ENCODE measurements around the gene BDKRB2.

The BDKRB2 gene

DNA sequence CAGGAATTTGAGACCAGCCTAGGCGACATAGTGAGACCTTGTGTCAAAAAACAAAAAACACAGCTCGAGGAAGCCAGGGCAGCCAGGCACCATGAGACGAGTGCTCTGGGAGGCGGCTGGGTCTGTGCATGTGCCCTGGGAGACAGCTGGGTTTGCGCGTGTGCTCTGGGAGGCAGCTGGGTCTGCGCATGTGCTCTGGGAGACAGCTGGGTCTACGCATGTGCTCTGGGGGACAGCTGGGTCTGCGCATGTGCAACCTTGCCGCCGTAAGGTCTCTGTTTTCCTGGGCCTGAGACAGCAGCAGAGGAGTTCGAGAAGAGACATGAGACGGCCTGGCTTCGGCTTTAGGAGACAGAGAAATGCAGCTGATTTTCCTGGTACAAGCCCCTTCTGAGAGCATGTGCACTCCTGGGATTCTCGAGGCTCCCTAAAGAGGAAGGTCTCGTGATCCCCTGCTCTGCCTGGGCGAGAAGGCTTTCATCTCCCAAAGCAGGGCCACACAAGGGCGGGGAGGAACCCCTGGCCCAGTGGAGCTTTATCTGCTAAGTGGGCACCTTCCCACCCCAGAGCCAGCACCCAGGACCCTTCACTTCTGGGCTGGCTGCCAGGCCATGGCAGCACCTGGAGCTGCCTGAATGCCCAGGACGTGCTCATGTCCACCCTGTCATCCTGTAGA lies 47.8 kb downstream of the BDKRB2 start:
- DNase-seq (ENCODE audit: low spot score), result no peak

GRCh38 chr14:96252999-96253539 lies 48.4 kb downstream of the BDKRB2 start:
- DNase-seq (ENCODE audit: low spot score), result no peak

DNA sequence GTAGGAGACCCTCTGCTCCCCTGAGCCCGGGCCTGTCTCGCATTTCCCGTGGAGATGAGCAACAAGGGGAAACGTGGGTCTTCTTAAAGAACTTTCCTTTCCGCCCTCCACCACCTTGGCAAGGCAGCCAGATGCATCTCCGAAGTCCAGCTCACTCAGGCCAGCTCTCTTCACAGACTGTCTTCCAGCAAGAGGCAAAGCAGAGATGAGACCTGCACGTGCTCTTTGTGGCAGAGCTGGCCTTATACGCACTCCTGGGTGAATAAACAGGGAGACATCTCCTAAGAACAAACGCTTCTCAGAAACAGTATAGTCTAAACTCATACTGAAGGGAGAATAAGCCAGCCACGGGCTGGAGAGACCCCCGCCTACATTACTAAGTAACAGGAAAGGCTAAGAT lies 50.0 kb downstream of the BDKRB2 start:
- no peak for DNase-seq (ENCODE audit: low spot score)

GRCh38 chr14:96255501-96256366 lies 51.1 kb downstream of the BDKRB2 start, which contains the start of gene BDKRB1:
Gene BDKRB1 (plus strand): TSS chr14:96256210. CDS start chr14:96263683, 7,473 bp downstream.
- DNase-seq (ENCODE audit: low spot score), result no peak

DNA sequence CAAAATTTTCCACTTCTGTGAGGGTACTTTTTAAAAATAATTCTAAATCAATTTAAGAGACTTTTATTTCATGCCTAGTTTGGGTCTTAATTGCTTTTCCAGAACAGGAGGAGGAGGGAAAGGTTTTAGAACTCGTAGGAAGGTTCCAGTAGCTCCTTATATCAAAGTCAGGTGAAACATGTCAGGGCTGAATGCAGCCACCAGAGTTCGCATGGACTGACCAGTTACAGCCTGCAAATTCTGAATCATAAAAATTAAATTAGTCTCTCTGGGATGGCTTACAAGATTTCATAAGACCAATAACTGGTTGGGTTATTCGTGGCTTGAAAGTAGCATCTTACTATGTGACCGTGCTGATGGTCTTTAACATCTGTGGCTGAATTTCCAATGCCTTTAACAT lies 51.8 kb downstream of the BDKRB2 start:
- no peak for DNase-seq (ENCODE audit: low spot score)

GRCh38 chr14:96257056-96257455 lies 52.4 kb downstream of the BDKRB2 start:
- DNase-seq (ENCODE audit: low spot score), result no peak

DNA sequence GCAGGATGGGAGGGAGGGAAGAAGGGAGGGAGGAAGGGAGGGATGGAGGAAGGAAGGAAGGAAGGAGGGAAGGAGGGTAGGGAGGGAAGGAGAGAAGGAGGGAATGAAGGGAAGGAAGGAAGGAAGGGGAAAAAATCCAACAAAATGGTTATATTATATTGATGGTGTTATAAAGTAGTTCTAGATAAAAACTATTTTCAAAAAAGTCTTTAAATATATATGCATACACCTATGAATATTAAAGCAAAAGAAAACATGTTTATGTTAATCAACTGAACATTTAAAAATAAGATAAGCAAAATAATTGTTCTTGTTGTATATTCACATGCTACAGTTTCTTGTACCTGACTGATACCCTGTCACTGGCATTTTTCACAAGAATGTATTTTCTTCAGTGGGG lies 53.3 kb downstream of the BDKRB2 start:
- no peak for DNase-seq (ENCODE audit: low spot score)

DNA sequence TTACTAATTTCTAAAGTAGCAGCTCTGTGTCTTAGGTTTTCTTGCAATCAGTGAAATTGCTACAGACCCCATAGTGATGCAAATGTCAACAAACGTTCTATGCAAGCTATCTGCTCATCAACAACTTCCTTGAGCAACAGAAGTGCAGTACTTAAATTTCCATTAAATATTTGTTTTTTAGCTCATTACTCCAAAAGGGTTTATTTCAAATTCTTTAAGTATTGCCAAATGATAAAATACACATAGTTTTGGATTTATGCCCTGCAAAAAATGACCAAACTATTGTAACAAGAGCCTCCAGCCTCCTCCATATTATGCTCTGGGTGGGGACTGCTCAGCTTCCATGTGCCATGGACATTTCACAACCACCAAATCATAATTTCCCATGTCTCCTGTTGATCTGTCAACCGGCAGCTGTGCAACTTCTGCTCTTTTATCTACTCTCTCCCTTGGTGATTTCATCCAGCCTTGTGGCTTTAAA lies 55.7 kb downstream of the BDKRB2 start:
- DNase-seq (ENCODE audit: low spot score), result no peak

GRCh38 chr14:96261053-96261452 lies 56.4 kb downstream of the BDKRB2 start:
- no peak for DNase-seq (ENCODE audit: low spot score)

- no peak for DNase-seq (ENCODE audit: low spot score)
Observed at GRCh38 chr14:96261772-96262655, 57.4 kb downstream of the BDKRB2 start.

GRCh38 chr14:96263347-96264199 lies 58.9 kb downstream of the BDKRB2 start:
- DNase-seq (ENCODE audit: low spot score), result no peak

- no peak for DNase-seq (ENCODE audit: low spot score)
Observed at GRCh38 chr14:96264200-96264553, 59.5 kb downstream of the BDKRB2 start.

DNA sequence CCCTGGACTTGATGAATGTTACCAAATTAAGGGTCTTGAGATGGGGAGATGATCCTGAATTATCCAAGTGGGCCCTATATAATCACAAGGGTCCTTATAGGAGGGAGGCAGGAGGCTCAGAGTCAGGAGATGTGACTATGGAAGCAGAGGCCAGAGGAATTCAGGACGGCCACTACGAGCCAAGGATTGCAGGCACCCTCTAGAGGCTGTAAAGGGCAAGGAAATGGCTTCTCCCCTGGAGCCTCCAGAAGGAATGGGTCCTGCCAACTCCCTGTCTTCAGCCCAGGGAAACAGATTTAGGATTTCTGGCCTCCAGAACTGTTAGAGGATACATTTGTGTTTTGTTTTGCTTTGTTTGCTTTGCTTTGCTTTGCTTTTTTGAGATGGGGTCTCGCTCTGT lies 60.2 kb downstream of the BDKRB2 start:
- DNase-seq (ENCODE audit: low spot score), result no peak

- DNase-seq (ENCODE audit: low spot score), result no peak
Observed at GRCh38 chr14:96265383-96266095, 60.9 kb downstream of the BDKRB2 start.

GRCh38 chr14:96267336-96267735 lies 62.7 kb downstream of the BDKRB2 start:
- no peak for DNase-seq (ENCODE audit: low spot score)

DNA sequence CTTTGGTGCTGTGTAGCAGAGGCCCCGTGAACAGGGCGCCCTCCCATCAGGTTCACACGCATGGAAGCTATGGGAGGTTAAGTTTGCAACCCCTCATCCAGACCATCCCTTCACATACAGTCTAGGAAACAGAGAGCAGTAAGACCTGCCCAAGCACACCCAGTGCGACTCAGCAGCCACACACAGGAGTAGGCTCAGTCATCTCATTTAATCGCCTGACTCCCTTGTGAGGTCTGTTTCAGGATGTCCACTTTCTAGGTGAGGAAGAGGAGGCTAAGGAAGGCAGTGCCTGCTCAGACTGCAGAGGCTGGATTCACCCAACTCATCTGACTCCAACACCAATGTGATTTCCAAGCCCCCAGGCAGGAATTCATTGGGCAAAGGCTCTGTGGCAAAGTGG lies 63.3 kb downstream of the BDKRB2 start:
- DNase-seq (ENCODE audit: low spot score), result no peak

- DNase-seq (ENCODE audit: low spot score), result no peak
Observed at GRCh38 chr14:96268431-96269358, 64.1 kb downstream of the BDKRB2 start.

DNA sequence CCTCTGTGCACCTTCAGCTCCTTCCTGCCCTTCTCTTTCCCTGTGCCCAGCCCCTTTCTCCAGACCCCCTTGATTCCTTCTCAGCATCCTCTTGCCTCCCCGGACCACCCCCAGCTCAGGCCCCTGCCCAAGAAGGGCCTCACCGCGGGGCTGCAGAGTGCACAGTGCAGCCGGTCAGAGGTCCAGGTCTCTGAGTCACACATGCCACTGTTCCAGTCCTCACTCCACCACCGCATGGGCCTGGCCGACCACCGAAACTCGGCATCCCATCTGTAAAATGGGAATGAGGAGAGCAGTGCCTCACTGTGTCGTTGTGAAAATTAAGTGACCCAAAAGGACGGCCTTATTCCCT lies 64.7 kb downstream of the BDKRB2 start:
- DNase-seq (ENCODE audit: low spot score), result no peak

Measured in germinal center (tissue), 1 donor.